ENCODE measurements around the gene PFKFB2.

The PFKFB2 gene

DNA sequence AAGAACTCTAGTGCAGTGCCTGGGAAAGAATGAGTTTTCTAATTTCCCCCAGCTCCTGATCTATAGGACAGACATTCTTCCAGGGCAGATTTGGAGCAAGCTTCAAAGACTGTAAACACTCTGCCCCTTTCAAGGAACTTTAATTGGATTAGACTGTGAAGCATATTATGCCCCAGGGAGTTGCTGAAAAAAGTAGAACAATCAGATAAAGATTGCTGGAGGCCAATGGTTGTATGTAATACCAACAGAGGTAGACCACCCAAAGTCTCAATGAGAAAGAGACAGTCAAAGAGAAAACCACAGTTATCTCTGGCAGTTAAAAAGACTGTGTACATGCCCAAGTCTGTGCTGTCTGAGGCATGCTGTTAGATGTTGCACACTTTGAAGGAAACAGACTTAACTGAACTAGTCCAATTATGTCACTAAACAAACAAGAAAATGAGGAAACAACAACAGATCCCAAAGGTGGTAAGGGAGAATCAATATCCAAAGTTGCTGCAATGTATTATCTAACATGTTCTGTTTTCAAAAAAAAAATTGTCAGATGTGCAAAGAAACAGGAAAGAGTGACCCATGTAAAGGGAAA lies 75.4 kb downstream of the PFKFB2 start:
- Histone ChIP-seq H3K4me1 (ENCODE audit: control insufficient read depth, insufficient read depth, low read length) (no peaks in the 10 kb centered on the region), H3K9me3 (ENCODE audit: control insufficient read depth in 2 of 2, low read length in 2 of 2) (peaks cover 0 to 3% of the 10 kb centered on the region in 2 donors), H3K27ac (ENCODE audit: low read length) (no peak overlapping the region), H3K27me3 (ENCODE audit: control insufficient read depth in 1 of 2, insufficient read depth in 2 of 2, low read length in 2 of 2) (no peaks in the 10 kb centered on the region), H3K36me3 (ENCODE audit: control insufficient read depth in 2 of 2, insufficient read depth in 2 of 2, low read length in 2 of 2) (peaks cover 2 to 3% of the 10 kb centered on the region in 2 donors), H3K4me3 (ENCODE audit: low read length in 2 of 2) (no peak overlapping the region), H3K9ac (ENCODE audit: low read length in 2 of 2) (no peak overlapping the region)

DNA sequence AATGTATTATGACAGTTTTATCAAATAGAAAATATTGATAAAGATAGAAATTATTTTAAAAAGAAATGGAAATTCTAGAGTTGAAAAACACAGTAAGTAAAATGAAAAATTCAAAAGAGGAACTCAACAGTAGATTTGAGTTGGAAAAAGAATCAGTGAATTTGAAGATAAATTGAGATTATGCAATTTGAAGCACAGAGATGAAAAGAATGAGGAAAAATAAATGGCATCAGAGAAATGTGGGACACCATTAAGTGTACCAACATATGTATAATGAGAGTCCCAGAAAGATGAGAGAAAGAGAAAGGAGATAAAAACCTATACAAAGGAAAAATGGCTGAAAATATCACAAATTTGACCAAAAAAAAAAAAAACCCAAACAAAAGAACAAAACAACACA lies 76.0 kb downstream of the PFKFB2 start:
- Histone ChIP-seq H3K27ac (ENCODE audit: low read length) (no peak overlapping the region), H3K4me3 (ENCODE audit: low read length in 2 of 2) (no peak overlapping the region), H3K9ac (ENCODE audit: low read length in 2 of 2) (no peak overlapping the region), H3K4me1 (ENCODE audit: control insufficient read depth, insufficient read depth, low read length) (no peaks in the 10 kb centered on the region), H3K9me3 (ENCODE audit: control insufficient read depth in 2 of 2, low read length in 2 of 2) (peaks cover 0 to 3% of the 10 kb centered on the region in 2 donors), H3K27me3 (ENCODE audit: control insufficient read depth in 1 of 2, insufficient read depth in 2 of 2, low read length in 2 of 2) (no peaks in the 10 kb centered on the region), H3K36me3 (ENCODE audit: control insufficient read depth in 2 of 2, insufficient read depth in 2 of 2, low read length in 2 of 2) (peaks cover under 1 to 2% of the 10 kb centered on the region in 2 donors)
